HK-2 (cell line): Measurements from ENCODE around the gene CARD11.
"Not testable (repeated sequence)": the region's sequence is repeated elsewhere in the genome, so short reads cannot be mapped to it uniquely, and the experiment has no call there.

ENCODE experiments used
- DNase-seq: peaks from one replicate; pipeline ENCODE4 v3.0.0-alpha.2; 2018; ENCODE audit not compliant: unreplicated experiment

Gene CARD11

GRCh38 chr7:2962865-2963264 lies 80.8 kb downstream of the CARD11 start:
- DNase-seq, result no peak

- DNase-seq, result no peak
Measured at GRCh38 chr7:2959828-2960599, 83.7 kb downstream of the CARD11 start.

- DNase-seq, result no peak
Measured at GRCh38 chr7:2959103-2959680, 84.5 kb downstream of the CARD11 start.

- DNase-seq, result no peak
Measured at GRCh38 chr7:2958416-2959102, 85.1 kb downstream of the CARD11 start.

GRCh38 chr7:2957369-2957727 lies 86.3 kb downstream of the CARD11 start:
- DNase-seq, result not testable (repeated sequence)

- DNase-seq, result peak; percentile 20
Measured at GRCh38 chr7:2956526-2957368, 86.9 kb downstream of the CARD11 start.

GRCh38 chr7:2956076-2956475 lies 87.6 kb downstream of the CARD11 start:
- DNase-seq, result no peak

GRCh38 chr7:2955269-2955668 lies 88.4 kb downstream of the CARD11 start:
- no peak for DNase-seq

GRCh38 chr7:2954433-2954853 lies 89.2 kb downstream of the CARD11 start:
- no peak for DNase-seq

GRCh38 chr7:2953588-2954407 lies 89.9 kb downstream of the CARD11 start:
- DNase-seq, result no peak

GRCh38 chr7:2953099-2953498 lies 90.6 kb downstream of the CARD11 start:
- no peak for DNase-seq

- DNase-seq, result no peak
Measured at GRCh38 chr7:2952316-2952715, 91.4 kb downstream of the CARD11 start.

- DNase-seq, result no peak
Measured at GRCh38 chr7:2950578-2950977, 93.1 kb downstream of the CARD11 start.

- DNase-seq, result no peak
Measured at GRCh38 chr7:2948749-2949148, 94.9 kb downstream of the CARD11 start.

GRCh38 chr7:2947058-2947780 lies 96.4 kb downstream of the CARD11 start:
- no peak for DNase-seq

GRCh38 chr7:2945171-2945570 lies 98.5 kb downstream of the CARD11 start:
- no peak for DNase-seq

GRCh38 chr7:2944739-2945138 lies 98.9 kb downstream of the CARD11 start:
- DNase-seq, result no peak

- no peak for DNase-seq
Measured at GRCh38 chr7:2943851-2944601, 99.6 kb downstream of the CARD11 start.

GRCh38 chr7:2941216-2941859 lies 102.3 kb downstream of the CARD11 start:
- no peak for DNase-seq
